ENCODE data around the gene MLN.

MLN gene

GRCh38 chr6:33803571-33804053 lies at the start of gene MLN:
Gene MLN (minus strand): TSS chr6:33804003. CDS start chr6:33801163, 2,840 bp downstream.
- H3K4me3 ChIP-seq (ENCODE audit: low read depth, low read length), result no peak within 1 kb of the TSS
- no peak for TF ChIP-seq CTCF (conservative IDR thresholded peaks at IDR 0.05; ENCODE audit: low read depth, low read length)
- DNase-seq (ENCODE audit: low read depth), result no peak

GRCh38 chr6:33853026-33853425 lies 49.2 kb upstream of the MLN start:
- DNase-seq (ENCODE audit: low read depth), result no peak
- no peak overlapping the region for H3K4me3 ChIP-seq (ENCODE audit: low read depth, low read length)
- no peak for TF ChIP-seq CTCF (conservative IDR thresholded peaks at IDR 0.05; ENCODE audit: low read depth, low read length)

- no peak overlapping the region for H3K4me3 ChIP-seq (ENCODE audit: low read depth, low read length)
- DNase-seq (ENCODE audit: low read depth), result peak; percentile 38
- TF ChIP-seq CTCF (conservative IDR thresholded peaks at IDR 0.05; ENCODE audit: low read depth, low read length), result peak; percentile 67
These were observed 48.2 kb upstream of the MLN start for GRCh38 chr6:33851959-33852358.

- H3K4me3 ChIP-seq (ENCODE audit: low read depth, low read length), result no peak overlapping the region
These were observed 47.2 kb upstream of the MLN start for GRCh38 chr6:33850869-33851541.

GRCh38 chr6:33850296-33850695 lies 46.5 kb upstream of the MLN start:
- TF ChIP-seq CTCF (conservative IDR thresholded peaks at IDR 0.05; ENCODE audit: low read depth, low read length), result no peak
- no peak for DNase-seq (ENCODE audit: low read depth)
- no peak overlapping the region for H3K4me3 ChIP-seq (ENCODE audit: low read depth, low read length)

More at GRCh38 chr6:33850869-33851541, 47.2 kb upstream of the MLN start:
- DNase-seq (ENCODE audit: low read depth), result peak; percentile 15
- no peak for TF ChIP-seq CTCF (conservative IDR thresholded peaks at IDR 0.05; ENCODE audit: low read depth, low read length)

- TF ChIP-seq CTCF (conservative IDR thresholded peaks at IDR 0.05; ENCODE audit: low read depth, low read length), result no peak
- DNase-seq (ENCODE audit: low read depth), result no peak
- H3K4me3 ChIP-seq (ENCODE audit: low read depth, low read length), result no peak overlapping the region
These were observed 45.8 kb upstream of the MLN start for GRCh38 chr6:33849500-33850075.

- no peak overlapping the region for H3K4me3 ChIP-seq (ENCODE audit: low read depth, low read length)
- no peak for TF ChIP-seq CTCF (conservative IDR thresholded peaks at IDR 0.05; ENCODE audit: low read depth, low read length)
- DNase-seq (ENCODE audit: low read depth), result no peak
These were observed 44.7 kb upstream of the MLN start for GRCh38 chr6:33848484-33848883.

All from choroid plexus epithelial cell (primary cell).